ENCODE data around the gene SYT17.

SYT17 gene

DNA sequence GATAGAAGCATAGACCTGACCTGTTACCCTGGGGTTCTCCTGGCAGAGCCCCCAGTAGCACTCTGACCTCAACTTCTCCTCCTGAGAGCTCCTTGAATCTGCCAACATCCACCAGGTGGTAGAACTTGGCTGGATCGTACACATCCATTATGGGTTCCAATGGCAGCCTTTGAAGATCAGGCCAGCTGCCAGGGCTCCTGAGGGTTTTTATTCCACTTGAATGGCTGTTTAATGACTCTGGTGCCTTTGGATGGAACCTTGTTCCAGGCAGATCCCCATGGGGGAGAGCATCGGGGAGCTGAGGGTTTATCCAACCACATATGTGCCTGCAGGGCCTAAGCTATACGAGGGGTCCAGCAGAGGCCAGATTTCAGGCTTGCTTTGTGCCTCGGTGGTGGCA, 70.4 kb downstream of the SYT17 start:
- Mint-ChIP-seq H3K4me3 (no peak overlapping the region), H3K4me1 (no peaks in the 10 kb centered on the region), H3K36me3 (ENCODE audit: insufficient read depth) (no peaks in the 10 kb centered on the region), H3K9me3 (peaks cover 6% of the 10 kb centered on the region), H3K27me3 (peaks cover 11% of the 10 kb centered on the region), H3K27ac (ENCODE audit: low read depth) (no peak overlapping the region)
- DNase-seq (ENCODE audit: low spot score in 2 of 2) (no peak), ATAC-seq (replicated peaks; ENCODE audit: extremely low read depth, poor library complexity, severe bottlenecking) (no peak)

- Mint-ChIP-seq H3K4me1 (no peaks in the 10 kb centered on the region), H3K27me3 (peaks cover 15% of the 10 kb centered on the region), H3K9me3 (peaks cover 8% of the 10 kb centered on the region), H3K27ac (ENCODE audit: low read depth) (no peak overlapping the region), H3K4me3 (no peak overlapping the region), H3K36me3 (ENCODE audit: insufficient read depth) (no peaks in the 10 kb centered on the region)
- DNase-seq (ENCODE audit: low spot score in 2 of 2) = no peak
- no peak for ATAC-seq (replicated peaks; ENCODE audit: extremely low read depth, poor library complexity, severe bottlenecking)
Observed at GRCh38 chr16:19239511-19240155, 71.6 kb downstream of the SYT17 start.

GRCh38 chr16:19240494-19240893, 72.5 kb downstream of the SYT17 start:
- H3K27ac Mint-ChIP-seq (ENCODE audit: low read depth) = no peak overlapping the region
- H3K27me3 Mint-ChIP-seq = peaks cover 19% of the 10 kb centered on the region
- H3K9me3 Mint-ChIP-seq = peaks cover 9% of the 10 kb centered on the region
- H3K4me1 Mint-ChIP-seq = no peaks in the 10 kb centered on the region
- no peak overlapping the region for H3K4me3 Mint-ChIP-seq
- ATAC-seq (replicated peaks; ENCODE audit: extremely low read depth, poor library complexity, severe bottlenecking) (no peak), DNase-seq (ENCODE audit: low spot score in 2 of 2) (no peak)
- H3K36me3 Mint-ChIP-seq (ENCODE audit: insufficient read depth) = no peaks in the 10 kb centered on the region

- H3K27ac Mint-ChIP-seq (ENCODE audit: low read depth) = no peak overlapping the region
Observed at GRCh38 chr16:19241512-19241911, 73.5 kb downstream of the SYT17 start.

DNA sequence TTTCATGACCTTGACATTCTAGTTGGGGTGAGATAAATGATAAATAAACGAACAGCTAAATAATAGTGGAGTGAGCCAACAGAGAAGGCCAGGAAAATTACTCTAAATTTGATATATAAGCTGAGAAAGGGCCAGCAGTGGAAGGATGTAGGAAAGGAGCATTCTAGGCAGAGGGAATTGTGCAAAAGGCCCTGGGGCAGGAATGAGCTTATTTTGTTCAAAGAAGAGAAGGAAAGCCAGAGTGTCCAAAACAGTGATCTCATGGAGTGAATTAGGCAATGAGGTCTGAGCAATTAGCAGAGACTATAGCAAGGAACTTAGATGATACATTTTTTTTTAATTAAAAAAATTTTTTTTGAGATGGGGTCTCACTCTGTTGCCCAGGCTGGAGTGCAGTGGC, 74.1 kb downstream of the SYT17 start:
- no peak for DNase-seq (ENCODE audit: low spot score in 2 of 2)
- Mint-ChIP-seq H3K27ac (ENCODE audit: low read depth) (no peak overlapping the region), H3K9me3 (peaks cover 4% of the 10 kb centered on the region), H3K27me3 (peaks cover 19% of the 10 kb centered on the region), H3K4me1 (no peaks in the 10 kb centered on the region), H3K36me3 (ENCODE audit: insufficient read depth) (no peaks in the 10 kb centered on the region), H3K4me3 (no peak overlapping the region)
- ATAC-seq (replicated peaks; ENCODE audit: extremely low read depth, poor library complexity, severe bottlenecking) = no peak

More at GRCh38 chr16:19241512-19241911, 73.5 kb downstream of the SYT17 start:
- Mint-ChIP-seq H3K36me3 (ENCODE audit: insufficient read depth) (no peaks in the 10 kb centered on the region), H3K4me1 (no peaks in the 10 kb centered on the region), H3K9me3 (peaks cover 4% of the 10 kb centered on the region), H3K27me3 (peaks cover 19% of the 10 kb centered on the region), H3K4me3 (no peak overlapping the region)
- DNase-seq (ENCODE audit: low spot score in 2 of 2) (no peak), ATAC-seq (replicated peaks; ENCODE audit: extremely low read depth, poor library complexity, severe bottlenecking) (no peak)

DNA sequence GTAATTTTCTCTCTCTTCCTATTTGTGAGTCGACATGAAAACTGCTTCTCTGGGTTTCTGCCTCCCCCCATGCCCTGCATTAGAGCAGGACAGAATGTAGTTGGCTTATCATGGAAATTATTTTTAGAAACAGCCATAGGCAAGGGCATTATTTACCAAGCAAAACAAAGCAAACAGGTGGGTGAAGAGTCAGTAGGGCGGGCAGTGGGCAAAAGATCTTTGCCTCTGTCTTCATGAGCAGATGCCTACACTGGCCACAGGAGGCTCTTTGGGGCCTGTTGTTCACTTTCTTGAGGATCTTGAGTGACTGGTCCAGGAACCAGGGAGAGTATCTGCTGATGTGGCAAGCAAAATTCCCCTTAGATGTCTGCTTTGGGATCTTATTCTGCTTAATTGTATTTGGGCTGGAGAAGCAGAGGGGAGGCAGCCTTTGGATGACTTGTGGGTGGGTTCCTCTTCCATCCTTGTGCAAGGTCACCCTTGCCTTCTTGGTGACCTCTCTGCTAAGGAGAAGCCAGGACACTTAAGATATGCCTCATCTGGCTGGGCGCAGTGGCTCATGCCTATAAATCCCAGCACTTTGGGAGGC, 75.0 kb downstream of the SYT17 start:
- Mint-ChIP-seq H3K27ac (ENCODE audit: low read depth) (no peak overlapping the region), H3K9me3 (peaks cover 4% of the 10 kb centered on the region), H3K4me3 (no peak overlapping the region), H3K36me3 (ENCODE audit: insufficient read depth) (no peaks in the 10 kb centered on the region), H3K27me3 (peaks cover 19% of the 10 kb centered on the region), H3K4me1 (no peaks in the 10 kb centered on the region)
- DNase-seq (ENCODE audit: low spot score in 2 of 2) = no peak
- no peak for ATAC-seq (replicated peaks; ENCODE audit: extremely low read depth, poor library complexity, severe bottlenecking)

DNA sequence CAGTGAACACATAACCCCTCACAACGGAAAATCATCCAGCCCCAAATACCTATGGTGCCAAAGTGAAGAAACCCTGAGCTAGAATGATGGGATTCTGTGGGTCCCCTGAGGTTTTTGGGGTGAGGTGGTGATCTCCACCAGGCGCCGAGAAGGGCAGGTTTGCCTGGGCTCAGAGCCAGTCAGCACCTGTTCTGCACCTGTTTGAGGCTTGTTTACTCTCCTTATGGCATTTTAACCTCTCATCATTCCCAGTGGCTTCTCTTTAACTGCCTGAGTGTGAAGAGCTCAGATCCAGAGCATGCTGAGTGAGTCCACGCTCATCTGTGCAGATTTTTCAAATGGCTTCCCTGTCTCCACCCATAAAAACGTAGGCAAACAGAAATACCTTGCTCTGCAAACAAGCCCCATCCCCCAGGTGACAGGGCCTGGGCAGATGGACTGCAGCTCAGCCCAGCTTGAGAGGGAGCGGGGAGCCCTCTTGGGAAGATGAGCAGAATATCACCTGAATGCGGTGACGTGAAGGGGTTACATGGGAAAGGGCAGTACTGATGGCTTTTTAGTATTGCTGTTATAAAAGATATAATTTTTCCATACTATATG, 77.4 kb downstream of the SYT17 start:
- Mint-ChIP-seq H3K36me3 (ENCODE audit: insufficient read depth) (no peaks in the 10 kb centered on the region), H3K4me3 (no peak overlapping the region), H3K27me3 (peaks cover 19% of the 10 kb centered on the region), H3K4me1 (no peaks in the 10 kb centered on the region), H3K9me3 (peaks cover 4% of the 10 kb centered on the region), H3K27ac (ENCODE audit: low read depth) (no peak overlapping the region)
- no peak for DNase-seq (ENCODE audit: low spot score in 2 of 2)
- no peak for ATAC-seq (replicated peaks; ENCODE audit: extremely low read depth, poor library complexity, severe bottlenecking)

DNA sequence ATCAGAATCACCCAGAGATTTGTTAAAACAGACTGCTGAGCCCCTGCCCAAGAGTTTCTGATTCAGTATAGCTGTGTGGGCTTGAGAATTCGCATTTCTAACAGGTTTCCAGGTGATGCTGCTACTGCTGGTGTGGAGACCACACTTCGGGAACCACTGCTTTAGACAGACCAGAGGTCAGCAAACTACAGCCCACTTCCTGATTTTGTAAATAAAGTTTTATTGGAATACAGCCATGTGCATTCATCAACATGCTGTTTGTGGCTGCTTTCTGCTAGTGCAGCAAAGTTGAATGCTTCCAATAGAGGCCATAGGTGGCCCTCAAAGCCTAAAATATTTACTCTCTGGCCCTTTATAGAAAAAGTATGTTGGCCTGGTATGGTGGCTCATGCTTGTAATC, 84.9 kb downstream of the SYT17 start:
- DNase-seq (ENCODE audit: low spot score in 2 of 2) (no peak), ATAC-seq (replicated peaks; ENCODE audit: extremely low read depth, poor library complexity, severe bottlenecking) (no peak)
- H3K36me3 Mint-ChIP-seq (ENCODE audit: insufficient read depth) = no peaks in the 10 kb centered on the region
- H3K9me3 Mint-ChIP-seq = no peaks in the 10 kb centered on the region
- H3K4me1 Mint-ChIP-seq = no peaks in the 10 kb centered on the region
- no peak overlapping the region for H3K4me3 Mint-ChIP-seq
- peaks cover 28% of the 10 kb centered on the region for H3K27me3 Mint-ChIP-seq
- H3K27ac Mint-ChIP-seq (ENCODE audit: low read depth) = no peak overlapping the region

DNA sequence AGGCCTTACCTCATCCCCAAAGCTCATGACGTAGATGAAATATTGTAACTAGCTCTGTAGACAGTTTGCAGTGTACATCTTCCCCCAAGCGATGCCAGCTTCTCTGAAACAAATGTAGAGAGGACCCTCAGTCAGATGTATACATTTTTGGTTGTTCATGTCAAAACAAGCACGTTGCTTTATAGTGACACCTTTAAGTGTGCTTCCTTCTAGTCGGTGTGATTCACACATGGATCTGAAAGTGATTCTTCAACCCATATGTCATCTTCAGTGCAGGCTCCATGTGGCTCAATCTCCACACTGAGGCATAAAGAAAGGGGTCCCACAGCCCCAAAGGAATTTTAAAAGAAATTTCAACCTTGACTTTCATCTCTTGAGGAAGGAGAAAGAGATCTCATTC, 86.6 kb downstream of the SYT17 start:
- ATAC-seq (replicated peaks; ENCODE audit: extremely low read depth, poor library complexity, severe bottlenecking) (no peak), DNase-seq (ENCODE audit: low spot score in 2 of 2) (no peak)
- Mint-ChIP-seq H3K4me1 (no peaks in the 10 kb centered on the region), H3K27ac (ENCODE audit: low read depth) (no peak overlapping the region), H3K9me3 (no peaks in the 10 kb centered on the region), H3K36me3 (ENCODE audit: insufficient read depth) (no peaks in the 10 kb centered on the region), H3K4me3 (no peak overlapping the region), H3K27me3 (peaks cover 28% of the 10 kb centered on the region)

DNA sequence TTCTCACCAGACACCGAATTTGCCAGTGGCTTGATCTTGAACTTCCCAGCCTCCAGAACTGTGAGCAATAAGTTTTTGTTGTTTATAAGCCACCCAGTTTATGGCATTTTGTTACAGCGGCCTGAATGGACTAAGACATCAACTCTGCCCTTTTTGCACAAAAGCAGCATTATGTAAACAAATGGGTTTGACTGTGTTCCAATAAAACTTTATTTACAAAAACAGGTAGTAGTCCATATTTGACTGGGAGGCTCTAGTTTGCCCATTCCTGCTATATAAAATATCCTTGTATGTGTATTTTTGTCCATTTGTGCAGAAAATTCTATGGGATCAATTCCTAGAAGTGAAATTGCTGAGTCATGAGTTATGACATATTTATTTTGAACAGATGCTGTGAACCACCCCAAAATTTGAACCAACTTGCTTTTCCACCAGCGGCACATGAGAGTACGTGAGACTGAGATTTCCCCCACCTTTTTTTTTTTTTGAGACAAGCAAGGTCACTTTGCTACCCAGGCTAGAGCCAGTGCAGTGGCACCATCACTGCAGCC, 96.2 kb downstream of the SYT17 start:
- Mint-ChIP-seq H3K4me1 (no peaks in the 10 kb centered on the region), H3K36me3 (ENCODE audit: insufficient read depth) (no peaks in the 10 kb centered on the region), H3K9me3 (peaks cover 19% of the 10 kb centered on the region), H3K27ac (ENCODE audit: low read depth) (no peak overlapping the region), H3K4me3 (no peak overlapping the region), H3K27me3 (peaks cover 8% of the 10 kb centered on the region)
- no peak for DNase-seq (ENCODE audit: low spot score in 2 of 2)
- ATAC-seq (replicated peaks; ENCODE audit: extremely low read depth, poor library complexity, severe bottlenecking) = no peak

- Mint-ChIP-seq H3K36me3 (ENCODE audit: insufficient read depth) (no peaks in the 10 kb centered on the region), H3K9me3 (peaks cover 20% of the 10 kb centered on the region), H3K4me1 (no peaks in the 10 kb centered on the region), H3K27me3 (peaks cover 8% of the 10 kb centered on the region), H3K27ac (ENCODE audit: low read depth) (no peak overlapping the region), H3K4me3 (no peak overlapping the region)
- DNase-seq (ENCODE audit: low spot score in 2 of 2) (no peak), ATAC-seq (replicated peaks; ENCODE audit: extremely low read depth, poor library complexity, severe bottlenecking) (no peak)
Observed at GRCh38 chr16:19265380-19265930, 97.4 kb downstream of the SYT17 start.

GRCh38 chr16:19266774-19267173, 98.7 kb downstream of the SYT17 start:
- ATAC-seq (replicated peaks; ENCODE audit: extremely low read depth, poor library complexity, severe bottlenecking) (no peak), DNase-seq (ENCODE audit: low spot score in 2 of 2) (no peak)
- Mint-ChIP-seq H3K4me3 (no peak overlapping the region), H3K36me3 (ENCODE audit: insufficient read depth) (no peaks in the 10 kb centered on the region), H3K9me3 (peaks cover 20% of the 10 kb centered on the region), H3K27me3 (peaks cover 8% of the 10 kb centered on the region), H3K4me1 (no peaks in the 10 kb centered on the region), H3K27ac (ENCODE audit: low read depth) (no peak overlapping the region)

DNA sequence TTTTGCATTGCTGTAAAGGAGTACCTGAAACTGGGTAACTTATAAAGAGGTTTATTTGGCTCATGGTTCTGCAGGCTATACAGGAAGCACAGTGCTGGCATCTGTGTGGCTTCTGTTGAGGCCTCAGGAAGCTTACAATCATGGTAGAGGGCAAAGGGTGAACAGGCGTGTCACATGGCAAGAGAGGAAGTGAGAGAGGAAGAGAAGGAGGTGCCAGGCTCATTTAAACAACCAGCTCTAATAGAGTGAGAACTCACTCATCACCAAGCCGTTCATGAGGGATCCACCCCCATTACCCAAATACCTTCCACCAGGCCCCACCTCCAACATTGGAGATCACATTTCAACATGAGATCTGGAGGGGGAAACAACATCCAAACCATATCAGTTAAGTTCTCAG, 101.1 kb downstream of the SYT17 start:
- no peak overlapping the region for H3K27ac Mint-ChIP-seq (ENCODE audit: low read depth)
- no peaks in the 10 kb centered on the region for H3K4me1 Mint-ChIP-seq
- H3K27me3 Mint-ChIP-seq = peaks cover 8% of the 10 kb centered on the region
- no peaks in the 10 kb centered on the region for H3K36me3 Mint-ChIP-seq (ENCODE audit: insufficient read depth)
- ATAC-seq (replicated peaks; ENCODE audit: extremely low read depth, poor library complexity, severe bottlenecking) (no peak), DNase-seq (ENCODE audit: low spot score in 2 of 2) (no peak)
- H3K9me3 Mint-ChIP-seq = peaks cover 20% of the 10 kb centered on the region
- H3K4me3 Mint-ChIP-seq = no peak overlapping the region

Data from central memory CD8-positive, alpha-beta T cell (primary cell).